Hepatocyte (in vitro differentiated cells): ENCODE data around the gene PCNT.

ENCODE experiments used
- EZH2 ChIP-seq: fragments of 200-600 bp; sonication (generic); IDR thresholded peaks from 2 replicates; pipeline ENCODE4 v1.6.1; 2016; ENCODE audit warnings: antibody characterized with exemption, mild to moderate bottlenecking, borderline replicate concordance
- TF ChIP-seq, protein P1 (sequence below): fragments of 200-600 bp; sonication (generic); IDR thresholded peaks from 2 replicates; pipeline ENCODE4 v1.5.1; 2016; ENCODE audit warnings: antibody characterized with exemption, mild to moderate bottlenecking; ENCODE audit not compliant: poor library complexity

DNA sequence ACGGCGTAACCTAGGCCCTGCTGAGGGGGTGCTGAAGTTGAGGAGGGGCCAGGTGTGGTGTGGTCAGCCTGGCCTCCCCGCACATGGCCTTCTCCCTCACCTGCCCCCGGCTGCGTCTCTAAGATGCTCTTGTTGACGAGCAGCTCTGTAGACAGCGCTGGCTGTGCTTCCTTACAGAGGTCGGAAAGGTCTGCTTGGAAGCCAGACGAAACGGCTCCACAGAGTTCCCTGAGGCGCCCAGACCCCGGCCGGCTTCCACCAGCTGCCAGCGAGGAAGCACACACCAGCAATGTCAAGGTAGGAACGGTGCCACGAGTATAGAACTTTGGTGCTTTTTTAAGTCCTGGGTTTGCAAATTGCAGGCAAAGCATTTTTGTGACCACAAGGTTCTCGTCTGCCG lies 116.0 kb downstream of the PCNT start:
- TF ChIP-seq, protein P1, sequence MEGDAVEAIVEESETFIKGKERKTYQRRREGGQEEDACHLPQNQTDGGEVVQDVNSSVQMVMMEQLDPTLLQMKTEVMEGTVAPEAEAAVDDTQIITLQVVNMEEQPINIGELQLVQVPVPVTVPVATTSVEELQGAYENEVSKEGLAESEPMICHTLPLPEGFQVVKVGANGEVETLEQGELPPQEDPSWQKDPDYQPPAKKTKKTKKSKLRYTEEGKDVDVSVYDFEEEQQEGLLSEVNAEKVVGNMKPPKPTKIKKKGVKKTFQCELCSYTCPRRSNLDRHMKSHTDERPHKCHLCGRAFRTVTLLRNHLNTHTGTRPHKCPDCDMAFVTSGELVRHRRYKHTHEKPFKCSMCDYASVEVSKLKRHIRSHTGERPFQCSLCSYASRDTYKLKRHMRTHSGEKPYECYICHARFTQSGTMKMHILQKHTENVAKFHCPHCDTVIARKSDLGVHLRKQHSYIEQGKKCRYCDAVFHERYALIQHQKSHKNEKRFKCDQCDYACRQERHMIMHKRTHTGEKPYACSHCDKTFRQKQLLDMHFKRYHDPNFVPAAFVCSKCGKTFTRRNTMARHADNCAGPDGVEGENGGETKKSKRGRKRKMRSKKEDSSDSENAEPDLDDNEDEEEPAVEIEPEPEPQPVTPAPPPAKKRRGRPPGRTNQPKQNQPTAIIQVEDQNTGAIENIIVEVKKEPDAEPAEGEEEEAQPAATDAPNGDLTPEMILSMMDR = no peak
- TF ChIP-seq EZH2 = no peak
